DMS114 treated with DMSO at 0.1 percent for 48 hours (cell line): Measurements from ENCODE around the gene SRPK2.
"Not testable (repeated sequence)": the region's sequence is repeated elsewhere in the genome, so short reads cannot be mapped to it uniquely, and the experiment has no call there.

ENCODE experiments used
- DNase-seq: peaks from one replicate; lab custom pipeline; 2025; ENCODE audit not compliant: unreplicated experiment; lab: John Stamatoyannopoulos, UW

Gene SRPK2

DNA sequence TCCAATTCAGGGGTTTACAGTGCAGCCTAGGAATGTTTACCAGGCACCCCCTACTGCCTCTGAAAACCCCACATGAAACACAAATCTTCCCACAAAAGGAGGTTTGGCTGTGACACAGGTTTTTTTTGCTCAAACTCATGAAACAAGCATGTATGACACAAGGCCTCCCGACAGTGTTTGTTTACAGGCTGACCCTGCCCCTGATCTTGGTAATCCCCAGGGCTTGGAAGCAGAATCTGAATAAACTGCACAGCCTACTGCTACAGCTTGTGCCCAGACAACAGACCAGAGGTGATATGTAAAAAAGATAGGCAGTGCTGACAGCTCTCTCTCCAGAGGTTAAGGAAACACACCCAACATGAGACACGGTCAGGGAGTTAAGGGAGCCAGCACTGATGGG is 190.5 kb downstream of the SRPK2 start:
- DNase-seq = no peak

DNA sequence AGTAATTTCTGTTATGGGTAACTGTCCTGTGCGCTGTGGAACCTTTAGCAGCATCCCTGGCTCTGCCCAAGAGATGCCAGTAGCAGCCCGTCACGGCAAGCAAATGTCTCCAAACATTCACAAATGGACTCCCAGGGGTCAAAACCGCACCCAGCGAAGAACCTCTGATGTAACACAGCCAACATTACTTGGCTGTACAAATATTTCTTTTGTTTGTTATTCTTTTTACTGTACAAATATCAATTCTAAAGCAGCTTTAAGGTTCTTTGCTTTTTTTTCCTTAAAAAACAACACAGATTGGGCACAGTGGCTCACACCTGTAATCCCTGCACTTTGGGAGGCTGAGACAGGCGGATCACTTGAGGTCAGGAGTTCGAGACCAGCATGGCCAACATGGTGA is 192.2 kb downstream of the SRPK2 start:
- DNase-seq = no peak

DNA sequence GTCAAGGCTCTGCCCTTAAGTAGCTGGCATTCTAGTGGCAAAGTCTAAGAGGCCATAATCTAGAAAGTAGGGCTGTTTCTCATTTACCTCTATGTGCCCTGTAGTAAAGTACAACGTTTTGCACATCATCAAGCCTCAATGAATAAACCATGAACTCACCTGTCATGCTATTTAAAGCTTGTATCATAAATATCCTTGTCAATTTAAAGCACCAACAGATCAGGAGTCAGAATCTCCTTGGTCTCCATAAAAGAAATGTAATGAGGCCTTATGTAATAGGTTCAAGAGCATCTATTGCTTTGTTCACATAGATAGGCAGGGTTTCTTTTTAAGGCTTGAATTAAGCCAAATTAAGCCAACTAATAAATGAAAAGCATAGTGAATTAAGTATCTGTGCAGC is 192.8 kb downstream of the SRPK2 start:
- no peak for DNase-seq

DNA sequence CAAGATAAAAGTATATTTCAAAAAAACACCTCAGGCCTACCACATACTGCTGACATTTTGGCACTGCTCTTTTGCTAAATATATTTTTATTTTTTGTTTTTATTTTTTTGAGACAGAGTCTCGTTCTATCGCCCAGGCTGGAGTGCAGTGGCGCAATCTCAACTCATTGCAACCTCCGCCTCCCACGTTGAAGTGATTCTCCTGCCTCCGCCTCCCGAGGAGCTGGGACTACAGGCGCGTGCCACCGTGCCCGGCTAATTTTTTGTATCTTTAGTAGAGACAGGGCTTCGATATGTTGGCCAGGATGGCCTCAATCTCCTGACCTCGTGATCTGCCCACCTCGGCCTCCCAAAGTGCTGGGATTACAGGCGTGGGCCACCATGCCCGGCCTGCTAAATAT is 193.8 kb downstream of the SRPK2 start:
- DNase-seq = not testable (repeated sequence)

DNA sequence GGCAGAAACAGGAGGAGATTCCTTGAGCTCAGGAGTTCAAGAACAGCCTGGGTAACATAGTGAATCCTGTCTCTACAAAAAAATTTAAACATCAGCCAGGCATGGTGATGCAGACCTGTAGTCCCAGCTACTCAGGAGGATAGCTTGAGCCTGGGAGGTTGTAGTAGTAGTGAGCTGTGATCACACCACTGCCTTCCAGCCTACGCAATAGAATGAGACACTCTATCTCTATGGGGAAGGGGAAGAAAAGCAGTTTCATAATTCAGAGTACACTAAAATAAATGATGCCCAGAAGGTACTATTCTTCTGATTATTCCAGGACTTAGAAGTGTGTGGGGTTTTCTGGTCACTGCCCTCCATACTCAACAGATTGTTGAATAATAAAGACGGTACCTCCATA is 197.4 kb downstream of the SRPK2 start:
- DNase-seq = no peak

DNA sequence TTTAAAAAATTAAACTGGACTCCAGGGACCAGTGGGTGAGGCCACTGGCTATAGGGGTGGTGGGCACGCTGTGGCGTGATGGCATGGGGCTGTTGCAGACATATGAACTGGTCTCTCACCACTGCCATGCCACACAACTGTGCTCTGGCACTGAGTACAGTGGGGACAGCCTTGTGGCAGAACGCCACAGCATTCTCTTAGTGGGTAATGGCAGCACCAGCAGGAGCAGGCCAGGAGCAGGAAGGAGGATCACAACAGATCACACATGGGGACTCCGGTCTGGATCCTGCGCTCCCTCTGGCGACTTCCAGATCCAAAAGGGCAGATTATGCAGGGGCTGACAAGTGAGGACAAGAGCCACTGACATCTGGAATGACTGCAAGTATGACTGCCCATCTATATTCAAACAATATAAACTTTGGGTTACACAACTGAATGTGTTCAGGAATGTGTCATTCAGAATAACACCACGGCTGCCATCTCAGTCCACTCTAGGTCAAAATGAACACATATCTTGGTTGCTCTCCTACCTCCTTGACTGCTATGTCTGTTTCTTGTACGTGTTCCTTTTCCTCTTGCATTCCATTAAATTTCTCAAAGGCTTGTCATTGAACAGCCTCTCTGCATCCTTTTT is 198.7 kb downstream of the SRPK2 start:
- DNase-seq = no peak

DNA sequence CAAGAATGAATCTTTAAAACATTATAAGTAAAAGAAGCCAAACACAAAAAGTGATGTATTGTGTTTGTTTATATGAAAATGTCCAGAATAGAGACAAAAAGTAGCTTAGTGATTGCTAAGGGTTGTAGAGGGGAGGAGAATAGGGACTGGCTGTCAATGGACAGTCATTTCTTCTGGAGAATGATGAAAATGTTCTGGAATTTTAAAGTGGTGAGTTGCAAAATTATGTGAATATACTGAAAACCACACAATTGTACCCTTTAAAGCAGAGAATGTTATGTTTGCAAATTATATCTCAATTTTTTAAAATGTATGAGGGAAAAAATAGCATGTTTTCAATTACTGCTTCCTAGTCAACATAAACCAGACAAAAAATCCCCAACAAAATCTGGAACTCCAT is 200.5 kb downstream of the SRPK2 start:
- DNase-seq = no peak

DNA sequence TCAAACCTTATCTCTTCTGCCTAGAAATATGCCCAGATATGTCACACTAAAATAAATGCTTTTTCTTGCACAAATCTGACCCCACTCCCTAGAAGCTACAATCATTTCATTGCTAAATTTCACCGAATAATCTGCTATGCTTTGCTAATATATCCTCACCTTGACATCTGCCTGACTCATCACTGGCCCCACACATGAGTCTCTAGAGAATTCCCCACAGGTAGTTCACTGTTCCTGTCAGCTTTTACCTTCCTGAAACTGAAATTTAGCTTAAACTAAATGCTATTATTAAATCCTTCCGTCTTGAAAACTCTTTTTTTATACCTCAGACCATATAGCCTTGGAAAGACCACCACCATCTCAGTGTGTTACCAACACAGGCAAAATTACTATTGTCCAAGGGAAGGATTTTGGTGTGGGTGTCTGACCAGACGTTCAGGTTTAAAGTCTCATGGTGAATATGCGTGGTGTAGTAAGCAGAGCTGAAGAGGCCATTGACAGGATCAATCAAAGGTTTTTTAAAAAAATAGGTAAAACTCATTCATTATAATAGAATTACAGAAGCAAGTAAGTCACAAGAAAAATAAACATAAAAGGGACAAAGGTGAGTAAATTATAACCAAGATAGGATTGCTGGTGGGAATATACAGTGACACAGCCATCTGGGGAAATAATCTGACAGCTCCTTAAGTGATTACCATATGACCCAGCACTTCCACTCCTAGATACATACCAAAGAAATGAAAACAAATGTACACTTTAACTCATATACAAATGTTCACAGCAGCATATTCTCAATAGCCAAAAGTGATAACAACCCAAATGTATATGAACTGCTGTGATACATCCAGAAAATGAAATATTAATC is 201.2 kb downstream of the SRPK2 start:
- DNase-seq = no peak

DNA sequence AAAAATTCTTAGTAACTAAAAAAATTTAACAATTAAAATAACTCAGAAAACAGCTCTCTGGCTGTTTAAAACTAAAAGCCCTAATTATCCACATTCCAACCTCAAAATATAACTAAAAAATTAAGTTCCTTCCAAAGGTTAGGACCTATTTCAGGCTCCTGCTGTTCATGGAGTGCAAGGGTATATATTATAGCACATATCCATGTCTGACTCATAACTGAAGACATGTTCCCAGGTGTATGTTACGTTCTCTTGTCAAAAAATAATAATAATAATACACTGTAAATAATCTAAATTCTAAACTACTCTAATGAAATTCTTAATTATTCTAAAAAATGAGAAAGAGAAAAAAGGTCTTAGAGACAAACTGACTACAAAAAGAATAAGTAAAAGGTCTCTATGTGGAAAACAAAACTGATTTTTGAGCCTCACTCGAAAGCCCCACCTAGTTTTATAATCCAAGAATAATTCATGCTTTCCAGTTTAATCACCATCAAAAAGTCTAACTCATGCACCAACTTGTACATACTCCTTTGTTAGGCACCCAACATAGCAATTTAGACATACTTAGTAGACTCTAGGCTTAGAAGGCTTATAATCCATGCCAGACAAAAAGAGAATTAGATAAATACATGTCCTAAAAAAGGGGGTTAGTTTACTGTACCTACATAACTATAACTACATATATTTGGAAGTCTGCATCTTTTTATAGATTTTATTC is 203.3 kb downstream of the SRPK2 start:
- no peak for DNase-seq

DNA sequence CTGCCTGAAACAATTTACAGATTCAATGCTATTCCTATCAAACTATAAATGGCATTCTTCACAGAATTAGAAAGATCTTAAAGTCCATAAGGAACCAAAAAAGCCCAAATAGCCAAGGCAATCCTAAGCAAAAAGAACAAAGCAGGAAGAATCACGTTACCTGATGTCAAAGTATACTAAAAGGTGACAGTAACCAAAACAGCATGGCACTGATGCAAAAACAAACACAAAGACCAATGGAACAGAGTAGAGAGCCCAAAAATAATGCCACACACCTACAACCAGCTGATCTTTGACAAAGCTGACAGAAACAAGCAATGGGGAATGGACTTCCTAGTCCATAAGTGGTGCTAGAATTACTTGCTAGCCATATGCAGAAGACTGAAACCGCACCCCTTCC is 208.7 kb downstream of the SRPK2 start:
- no peak for DNase-seq

DNA sequence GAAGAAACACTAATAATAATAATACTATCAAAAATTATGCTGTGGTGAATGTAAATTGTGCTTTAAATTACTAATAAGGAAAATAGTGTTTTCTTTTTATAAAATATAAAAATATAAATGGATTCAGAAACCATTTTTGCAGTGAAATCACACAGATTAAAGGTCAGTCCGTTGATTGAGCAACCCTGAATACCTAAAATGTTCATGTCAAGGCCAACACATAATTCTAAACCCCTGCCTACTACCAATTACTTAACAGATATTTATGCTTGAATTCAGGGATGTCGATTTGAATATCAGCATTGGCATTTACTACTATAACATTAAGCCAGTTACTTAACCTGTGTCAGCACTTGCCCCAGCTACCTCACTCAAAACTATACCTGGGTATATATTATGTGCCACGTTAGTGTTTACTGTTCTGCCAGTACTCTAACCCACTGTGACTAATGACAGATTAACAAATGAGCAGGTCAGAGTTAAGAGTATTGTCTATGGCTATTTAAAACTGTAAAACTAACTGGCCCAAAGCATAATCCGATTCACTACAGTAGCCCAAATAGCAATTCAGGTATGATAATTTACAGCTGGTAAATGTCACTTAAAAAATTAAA is 209.7 kb downstream of the SRPK2 start:
- DNase-seq = no peak

DNA sequence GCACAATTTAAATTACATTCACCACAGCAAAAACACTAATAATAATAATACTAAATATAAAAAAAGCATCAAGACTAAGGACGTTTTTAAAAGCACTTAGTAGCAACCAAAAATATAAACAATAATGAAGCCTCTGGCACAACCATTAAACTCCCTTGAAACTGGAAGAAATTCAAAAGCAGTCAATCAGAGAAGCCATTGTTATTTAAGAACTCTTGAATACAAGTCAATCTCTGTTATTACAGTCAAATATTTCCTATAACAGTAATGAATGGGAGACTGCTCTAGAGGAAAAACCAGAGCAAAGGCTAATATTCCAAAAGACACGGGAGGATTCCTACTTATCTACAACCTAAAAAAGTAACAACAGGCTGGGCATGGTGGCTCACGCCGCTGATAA is 210.5 kb downstream of the SRPK2 start:
- no peak for DNase-seq

DNA sequence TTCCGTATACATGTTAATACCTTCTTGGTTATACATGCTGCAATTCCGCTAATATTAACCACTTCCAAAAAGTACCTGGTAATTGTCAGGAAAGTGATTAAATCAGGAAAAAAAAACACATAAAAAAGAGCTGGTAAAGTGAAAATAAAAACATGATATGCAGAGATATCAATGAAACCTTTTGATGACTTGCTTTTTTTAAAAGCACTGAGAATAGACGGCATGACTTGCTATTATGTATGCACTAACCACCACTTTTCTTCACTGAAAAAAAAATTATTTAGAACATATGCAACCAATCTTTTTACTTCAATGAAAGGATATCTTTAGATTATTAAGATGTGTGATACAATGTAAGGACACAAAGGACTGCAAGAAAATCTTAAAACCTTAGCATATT is 211.7 kb downstream of the SRPK2 start:
- DNase-seq = no peak

DNA sequence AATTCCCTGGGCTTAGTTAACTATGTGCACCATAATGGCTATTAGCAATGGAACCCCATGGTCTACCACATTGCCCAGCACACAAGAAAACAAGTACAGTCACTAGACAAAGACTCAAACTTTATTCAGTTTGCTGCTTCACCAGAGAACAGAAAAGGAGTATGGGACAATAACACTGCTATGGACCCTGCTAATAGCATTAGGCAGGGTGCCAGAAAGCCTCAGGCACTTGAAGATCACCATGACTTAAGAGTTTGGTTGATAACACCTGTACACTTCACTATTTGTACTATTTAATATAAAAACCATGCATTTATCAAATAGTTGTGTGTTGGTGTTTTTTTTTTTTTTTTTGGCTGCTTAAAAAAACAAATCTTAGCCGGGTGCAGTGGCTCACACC is 215.1 kb downstream of the SRPK2 start:
- DNase-seq = no peak

DNA sequence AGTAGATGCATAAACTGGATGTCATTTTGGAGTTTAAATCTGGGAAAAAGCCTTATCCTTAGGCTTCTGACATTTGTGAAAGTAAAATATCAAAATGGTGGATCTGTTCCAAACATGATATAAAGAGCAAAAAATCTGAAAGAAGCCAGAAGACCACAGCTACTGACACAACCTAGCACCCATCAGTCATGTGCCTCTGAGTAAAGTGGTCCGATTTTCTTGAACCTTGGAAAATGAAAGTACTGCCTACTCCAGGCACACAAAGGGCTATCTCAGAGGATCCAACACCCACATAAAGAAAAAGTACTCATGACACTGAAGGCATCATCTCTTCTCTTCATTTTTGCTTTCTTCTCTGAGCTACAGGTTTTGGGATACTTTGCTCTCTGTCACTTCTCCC is 224.0 kb downstream of the SRPK2 start:
- no peak for DNase-seq

DNA sequence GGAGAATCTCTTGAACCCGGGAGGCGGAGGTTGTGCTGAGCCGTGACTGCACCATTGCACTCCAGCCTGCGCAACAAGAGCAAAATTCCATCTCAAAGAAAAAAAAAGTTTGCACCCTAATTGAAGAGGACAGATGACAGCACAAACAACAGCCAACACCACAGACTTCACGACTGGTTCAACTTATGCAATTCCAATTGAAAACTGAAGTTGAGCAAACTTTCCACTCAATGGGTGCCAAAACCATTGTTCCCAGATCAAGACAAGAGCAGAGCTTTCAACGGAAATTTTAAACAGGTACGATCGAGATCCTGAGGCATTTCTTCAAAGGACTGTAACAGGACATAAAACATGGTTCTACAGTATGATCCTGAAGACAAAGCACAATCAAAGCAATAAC is 225.0 kb downstream of the SRPK2 start:
- DNase-seq = no peak

DNA sequence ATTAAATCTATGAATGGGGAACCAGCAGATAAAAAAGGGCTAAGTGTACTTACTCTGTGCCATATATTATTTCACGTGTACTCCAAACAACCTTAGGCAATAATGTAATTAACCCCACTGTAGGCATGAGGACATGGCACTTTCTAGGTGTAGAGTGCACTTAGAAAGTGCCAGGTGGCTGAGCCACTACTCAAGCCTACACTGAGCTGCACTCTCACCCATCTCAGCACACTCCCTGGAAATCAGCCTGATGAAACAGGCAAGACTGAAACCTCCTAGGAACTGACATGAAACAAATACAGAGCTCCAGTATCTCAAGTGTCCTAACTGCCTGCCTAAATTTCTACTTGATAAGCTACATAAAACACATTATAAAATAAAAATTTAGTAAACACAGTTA is 227.4 kb downstream of the SRPK2 start:
- no peak for DNase-seq

DNA sequence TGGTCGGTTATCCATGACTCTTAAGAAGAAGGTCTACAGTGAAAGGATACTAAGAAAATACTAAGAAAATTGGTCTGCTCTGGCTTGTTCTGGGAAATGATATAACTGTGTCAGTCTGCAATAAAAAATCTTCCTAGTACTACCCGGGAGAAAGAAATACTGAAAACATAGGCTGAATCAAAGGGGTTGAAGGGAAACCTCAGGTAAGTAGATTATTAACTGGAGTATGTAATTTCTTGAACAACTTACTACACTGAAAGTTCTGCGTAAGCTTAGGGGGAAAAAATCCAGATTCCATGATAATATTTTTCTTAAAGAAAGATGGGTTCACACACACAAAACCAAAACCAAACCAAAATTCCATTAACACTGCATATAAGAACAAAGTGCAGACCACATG is 231.4 kb downstream of the SRPK2 start:
- DNase-seq = no peak

DNA sequence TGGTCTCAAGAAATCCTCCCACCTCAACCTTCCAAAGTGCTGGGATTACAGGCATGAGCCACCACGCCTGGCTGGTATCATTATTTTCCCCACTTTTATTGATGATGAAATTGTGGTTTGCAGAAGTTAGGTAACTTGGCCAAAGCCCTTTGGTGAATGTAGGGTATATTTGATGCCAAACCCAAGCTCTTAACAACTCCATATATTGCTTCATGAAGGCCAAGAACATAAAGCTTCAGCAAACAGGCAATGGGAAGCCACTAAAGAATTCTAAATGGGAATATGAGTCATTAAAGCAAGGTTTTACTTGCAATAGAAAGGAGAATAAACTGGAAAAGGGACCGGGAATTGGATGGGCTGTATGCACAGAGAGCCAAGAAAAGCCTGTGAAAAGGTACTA is 232.0 kb downstream of the SRPK2 start:
- no peak for DNase-seq

DNA sequence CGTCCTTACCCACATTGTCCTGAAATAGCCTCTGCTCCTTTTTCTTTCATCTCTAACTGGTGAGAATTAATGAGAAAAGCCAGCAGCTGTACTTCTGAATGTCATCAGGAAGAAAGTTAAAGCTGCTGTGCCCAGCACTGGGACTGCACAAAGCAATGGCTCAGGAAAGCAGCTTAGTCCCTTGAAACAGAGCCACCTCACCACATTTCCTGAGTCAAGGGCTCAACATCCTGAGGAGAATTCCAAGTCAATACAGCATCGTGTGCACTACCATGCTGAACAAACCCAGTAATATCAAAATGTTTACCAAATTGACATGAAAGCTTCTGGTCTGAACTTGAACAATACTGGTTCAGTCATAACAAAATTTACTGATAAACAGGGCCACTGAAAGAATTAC is 234.6 kb downstream of the SRPK2 start:
- no peak for DNase-seq

DNA sequence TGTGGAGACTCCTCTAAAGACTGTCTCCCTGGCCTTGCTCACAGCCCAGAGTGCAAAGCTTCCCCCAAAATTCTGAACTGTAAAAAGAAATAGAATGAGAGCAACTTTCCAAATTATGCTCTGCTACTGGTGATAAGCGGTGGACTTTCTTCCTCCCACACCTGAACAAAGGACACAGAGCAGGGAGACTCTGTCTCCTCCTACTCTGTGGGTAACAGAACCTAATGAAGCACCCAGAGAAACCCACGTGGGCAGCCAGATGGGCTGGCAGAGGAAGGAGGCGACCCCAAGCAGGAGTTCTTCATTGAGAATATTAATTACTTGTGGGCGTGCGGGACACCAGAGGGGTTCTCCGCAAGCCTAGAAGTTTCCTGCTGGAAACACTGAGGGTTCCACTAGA is 235.2 kb downstream of the SRPK2 start:
- no peak for DNase-seq

DNA sequence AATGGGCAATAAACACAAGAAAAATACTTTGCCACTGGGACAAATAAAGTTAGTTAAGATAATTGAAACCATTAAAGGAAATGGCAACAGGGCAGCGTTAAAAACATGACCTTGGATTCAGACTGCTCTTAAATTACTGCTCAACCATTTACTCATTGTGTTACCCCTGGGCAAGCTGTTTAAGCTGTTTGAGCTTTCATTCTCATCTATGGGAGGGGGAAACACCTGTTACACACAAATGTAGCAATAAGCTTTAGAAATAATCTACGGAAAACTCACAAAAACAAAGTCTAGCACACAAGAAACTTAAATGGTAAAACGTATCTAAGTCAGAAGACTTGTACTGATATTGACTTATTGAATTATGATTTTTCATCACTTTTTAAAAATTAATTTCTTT is 237.6 kb downstream of the SRPK2 start:
- DNase-seq = no peak
